Measurements from ENCODE around the gene ABHD16B. TPM values are rescaled to one million over a fixed set of nuclear protein-coding genes. Genes with fewer than 3 reads are reported as not detected.

Gene ABHD16B
- polyA plus RNA-seq, 1 donor (not counting 4 experiments of a cell fraction or from before 2014, with no cell fraction given): not detected

- Histone ChIP-seq H2AFZ (ENCODE audit: control insufficient read depth, low read length) (no peak overlapping the region), H3K4me2 (ENCODE audit: control insufficient read depth, extremely low read depth, insufficient read depth, low read depth, low read length) (no peak overlapping the region), H4K20me1 (ENCODE audit: control insufficient read depth, extremely low read depth, insufficient read depth, low read length) (no peaks in the 10 kb centered on the region), H3K79me2 (ENCODE audit: control insufficient read depth, insufficient read depth, low read length) (no peaks in the 10 kb centered on the region), H3K4me3 (ENCODE audit: control insufficient read depth in 2 of 3, extremely low read depth in 1 of 3, insufficient read depth in 2 of 3, low read depth in 1 of 3, low read length in 3 of 3) (no peak overlapping the region), H3K9ac (ENCODE audit: control insufficient read depth, extremely low read depth, insufficient read depth, low read length) (no peak overlapping the region), H3K27ac (ENCODE audit: control insufficient read depth, insufficient read depth, low read length) (no peak overlapping the region), H3K4me1 (ENCODE audit: control insufficient read depth, extremely low read depth, insufficient read depth, low read length) (no peaks in the 10 kb centered on the region), H3K9me3 (ENCODE audit: control insufficient read depth, low read depth, low read length) (no peaks in the 10 kb centered on the region), H3K9me1 (ENCODE audit: control insufficient read depth, extremely low read depth, insufficient read depth, low read length) (no peaks in the 10 kb centered on the region), H3K27me3 (ENCODE audit: control insufficient read depth, extremely low read depth, insufficient read depth, low read length) (peaks cover 9% of the 10 kb centered on the region), H3K36me3 (ENCODE audit: control insufficient read depth in 2 of 2, extremely low read depth in 1 of 2, insufficient read depth in 2 of 2, low read length in 2 of 2) (no peaks in the 10 kb centered on the region)
- FAIRE-seq (no peak), DNase-seq (ENCODE audit: low read depth, low spot score) (no peak)
- dilution Hi-C loops (cut with MboI; ENCODE audit: extremely low pct_ligation_motif_present, low sequenced_read_pairs): no loop called here
- TF ChIP-seq EZH2 (IDR thresholded peaks at IDR 0.05; ENCODE audit: low read length) (no peak), CTCF (optimal IDR thresholded peaks at IDR 0.05 in 1 of 3, IDR thresholded peaks at IDR 0.05 in 1 of 3, conservative IDR thresholded peaks at IDR 0.05 in 1 of 3; ENCODE audit: extremely low read depth in 1 of 3, insufficient read depth in 2 of 3, low read length in 3 of 3) (no peak)
Measured at GRCh38 chr20:63821811-63822210, 39.5 kb upstream of the ABHD16B start.

GRCh38 chr20:63822276-63822696 is 39.0 kb upstream of the ABHD16B start:
- Histone ChIP-seq H3K9ac (ENCODE audit: control insufficient read depth, extremely low read depth, insufficient read depth, low read length) (no peak overlapping the region), H3K4me2 (ENCODE audit: control insufficient read depth, extremely low read depth, insufficient read depth, low read depth, low read length) (no peak overlapping the region), H4K20me1 (ENCODE audit: control insufficient read depth, extremely low read depth, insufficient read depth, low read length) (no peaks in the 10 kb centered on the region), H3K79me2 (ENCODE audit: control insufficient read depth, insufficient read depth, low read length) (no peaks in the 10 kb centered on the region), H3K4me3 (ENCODE audit: control insufficient read depth in 2 of 3, extremely low read depth in 1 of 3, insufficient read depth in 2 of 3, low read depth in 1 of 3, low read length in 3 of 3) (no peak overlapping the region), H3K27ac (ENCODE audit: control insufficient read depth, insufficient read depth, low read length) (no peak overlapping the region), H2AFZ (ENCODE audit: control insufficient read depth, low read length) (no peak overlapping the region), H3K4me1 (ENCODE audit: control insufficient read depth, extremely low read depth, insufficient read depth, low read length) (no peaks in the 10 kb centered on the region), H3K9me1 (ENCODE audit: control insufficient read depth, extremely low read depth, insufficient read depth, low read length) (no peaks in the 10 kb centered on the region), H3K27me3 (ENCODE audit: control insufficient read depth, extremely low read depth, insufficient read depth, low read length) (peaks cover 9% of the 10 kb centered on the region), H3K9me3 (ENCODE audit: control insufficient read depth, low read depth, low read length) (no peaks in the 10 kb centered on the region), H3K36me3 (ENCODE audit: control insufficient read depth in 2 of 2, extremely low read depth in 1 of 2, insufficient read depth in 2 of 2, low read length in 2 of 2) (no peaks in the 10 kb centered on the region)
- FAIRE-seq (no peak), DNase-seq (ENCODE audit: low read depth, low spot score) (no peak)
- TF ChIP-seq EZH2 (IDR thresholded peaks at IDR 0.05; ENCODE audit: low read length) (no peak), CTCF (optimal IDR thresholded peaks at IDR 0.05 in 1 of 3, IDR thresholded peaks at IDR 0.05 in 1 of 3, conservative IDR thresholded peaks at IDR 0.05 in 1 of 3; ENCODE audit: extremely low read depth in 1 of 3, insufficient read depth in 2 of 3, low read length in 3 of 3) (no peak)
- dilution Hi-C loops (cut with MboI; ENCODE audit: extremely low pct_ligation_motif_present, low sequenced_read_pairs): no loop called here

Data from keratinocyte (primary cell).